Left lung (tissue), 10 donors: ENCODE results near the gene FAU. TPM values are rescaled to one million over a fixed set of nuclear protein-coding genes. Genes with fewer than 3 reads are reported as not detected.

Source experiments
- ATAC-seq: fragments of 200-7000 bp; cut with Tn5 transposase; one replicate; pipeline ENCODE4 v1.9.1; 2020; ENCODE audit warnings: moderate library complexity
- DNase-seq, 4 donors: peaks; one replicate each; pipeline ENCODE4 v3.0.0-alpha.2; 2013 to 2020
- H3K27ac ChIP-seq, 2 donors: fragments of 200-600 bp; sonication (generic) in 1 of 2; one replicate each; pipeline versions ENCODE4 v1.5.0 to v1.8.0; 2020 to 2021
- H3K27me3 ChIP-seq, 2 donors: fragments of 200-600 bp; sonication (generic) in 1 of 2; one replicate each; pipeline versions ENCODE4 v1.5.0 to v1.8.0; 2020 to 2021
- H3K36me3 ChIP-seq, 2 donors: fragments of 200-600 bp; sonication (generic) in 1 of 2; one replicate each; pipeline versions ENCODE4 v1.5.0 to v1.8.0; 2020 to 2021
- H3K4me1 ChIP-seq, 2 donors: fragments of 200-600 bp; one replicate each; pipeline ENCODE4 v1.8.0; 2021
- H3K4me3 ChIP-seq, 2 donors: fragments of 200-600 bp; sonication (generic) in 1 of 2; one replicate each; pipeline versions ENCODE4 v1.5.0 to v1.8.0; 2020 to 2021; ENCODE audit warnings: mild to moderate bottlenecking in 1 of 2
- H3K9me3 ChIP-seq, 2 donors: fragments of 200-600 bp; sonication (generic) in 1 of 2; one replicate each; pipeline versions ENCODE4 v1.5.0 to v1.8.0; 2020 to 2021
- intact Hi-C, 2 donors: fragments of 100-400 bp; cut with DNase I; formaldehyde crosslinking; loops; one replicate each; pipeline versions ENCODE4 v1.11.2 to v1.14.2; 2022
- polyA plus RNA-seq, 6 donors: library from polyadenylated mRNA; unstranded; fragments of 120-200 nt; gene quantifications; one replicate each; pipeline ENCODE4 v1.2.1, GENCODE V29; 2013; ENCODE audit not compliant: insufficient read length in 6 of 6
- total RNA-seq, 2 donors: library from RNA; stranded (reverse); fragmentation: NEBNext Ultra II Directional; extraction: Animal tissue kit (Norgen Biotek cat#: 25700); gene quantifications; one replicate each; pipeline ENCODE4 v1.2.1, GENCODE V29; 2021
- TF ChIP-seq, protein P1 (sequence below), 2 donors: fragments of 200-600 bp; sonication (generic) in 1 of 2; IDR thresholded peaks; one replicate each; pipeline versions ENCODE4 v1.5.0 to v1.8.0; 2021; ENCODE audit warnings: antibody characterized with exemption in 2 of 2
- donor health status: DM: no; HTN: yes; CAD: no.
- donor health status: DM: no; HTN: no; CAD: no.

FAU gene
- total and polyA plus RNA-seq, 8 donors, result 621 to 1,036 (median 818) TPM

DNA sequence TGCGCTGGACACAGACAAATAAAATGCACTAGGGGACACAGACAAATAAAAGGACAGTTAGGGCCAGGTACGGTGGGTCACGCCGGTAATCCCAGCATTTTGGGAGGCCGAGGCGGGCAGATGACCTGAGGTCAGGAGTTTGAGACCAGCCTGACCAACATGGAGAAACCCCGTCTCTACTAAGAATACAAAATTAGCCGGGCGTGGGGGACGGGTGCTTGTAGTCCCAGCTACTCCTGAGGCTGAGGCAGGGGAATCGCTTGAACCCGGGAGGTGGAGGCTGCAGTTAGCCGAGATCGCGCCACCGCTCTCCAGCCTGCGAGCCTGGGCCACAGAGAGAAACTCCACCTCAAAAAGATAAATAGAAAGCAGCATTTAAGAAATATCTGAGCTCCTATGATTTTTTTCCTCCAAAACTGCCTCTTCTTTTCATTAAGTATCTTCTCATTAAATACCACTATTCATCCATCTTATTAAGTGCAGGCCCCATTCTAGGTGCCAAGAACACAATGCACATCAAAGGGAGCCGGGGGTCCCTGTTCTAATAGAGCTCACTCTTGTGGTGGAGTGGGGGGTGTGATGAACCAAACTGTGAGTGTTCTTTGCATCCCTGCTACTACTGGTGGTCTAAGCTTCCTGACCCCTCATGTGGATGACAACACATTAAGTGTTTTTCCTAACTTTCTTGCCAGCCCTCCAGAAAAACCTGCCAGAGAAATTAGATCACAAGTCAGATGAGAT is 3.7 kb downstream of the FAU start:
- Histone ChIP-seq H3K9me3 (no peaks in the 10 kb centered on the region), H3K27ac (peak overlapping the region in 1 of 2 donors; percentile 93), H3K4me1 (peaks cover 16 to 63% of the 10 kb centered on the region in 2 donors), H3K27me3 (peaks cover 0 to 4% of the 10 kb centered on the region in 2 donors), H3K36me3 (peaks cover 0 to 45% of the 10 kb centered on the region in 2 donors), H3K4me3 (peak overlapping the region in 1 of 2 donors; percentile 90)
- intact Hi-C loops, result no loop called here
- TF ChIP-seq, protein P1, sequence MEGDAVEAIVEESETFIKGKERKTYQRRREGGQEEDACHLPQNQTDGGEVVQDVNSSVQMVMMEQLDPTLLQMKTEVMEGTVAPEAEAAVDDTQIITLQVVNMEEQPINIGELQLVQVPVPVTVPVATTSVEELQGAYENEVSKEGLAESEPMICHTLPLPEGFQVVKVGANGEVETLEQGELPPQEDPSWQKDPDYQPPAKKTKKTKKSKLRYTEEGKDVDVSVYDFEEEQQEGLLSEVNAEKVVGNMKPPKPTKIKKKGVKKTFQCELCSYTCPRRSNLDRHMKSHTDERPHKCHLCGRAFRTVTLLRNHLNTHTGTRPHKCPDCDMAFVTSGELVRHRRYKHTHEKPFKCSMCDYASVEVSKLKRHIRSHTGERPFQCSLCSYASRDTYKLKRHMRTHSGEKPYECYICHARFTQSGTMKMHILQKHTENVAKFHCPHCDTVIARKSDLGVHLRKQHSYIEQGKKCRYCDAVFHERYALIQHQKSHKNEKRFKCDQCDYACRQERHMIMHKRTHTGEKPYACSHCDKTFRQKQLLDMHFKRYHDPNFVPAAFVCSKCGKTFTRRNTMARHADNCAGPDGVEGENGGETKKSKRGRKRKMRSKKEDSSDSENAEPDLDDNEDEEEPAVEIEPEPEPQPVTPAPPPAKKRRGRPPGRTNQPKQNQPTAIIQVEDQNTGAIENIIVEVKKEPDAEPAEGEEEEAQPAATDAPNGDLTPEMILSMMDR (IDR thresholded peaks at IDR 0.05), result peak; percentile 8 to 58
- DNase-seq, result peak in 1 of 4 donors; percentile 66
- no peak for ATAC-seq

DNA sequence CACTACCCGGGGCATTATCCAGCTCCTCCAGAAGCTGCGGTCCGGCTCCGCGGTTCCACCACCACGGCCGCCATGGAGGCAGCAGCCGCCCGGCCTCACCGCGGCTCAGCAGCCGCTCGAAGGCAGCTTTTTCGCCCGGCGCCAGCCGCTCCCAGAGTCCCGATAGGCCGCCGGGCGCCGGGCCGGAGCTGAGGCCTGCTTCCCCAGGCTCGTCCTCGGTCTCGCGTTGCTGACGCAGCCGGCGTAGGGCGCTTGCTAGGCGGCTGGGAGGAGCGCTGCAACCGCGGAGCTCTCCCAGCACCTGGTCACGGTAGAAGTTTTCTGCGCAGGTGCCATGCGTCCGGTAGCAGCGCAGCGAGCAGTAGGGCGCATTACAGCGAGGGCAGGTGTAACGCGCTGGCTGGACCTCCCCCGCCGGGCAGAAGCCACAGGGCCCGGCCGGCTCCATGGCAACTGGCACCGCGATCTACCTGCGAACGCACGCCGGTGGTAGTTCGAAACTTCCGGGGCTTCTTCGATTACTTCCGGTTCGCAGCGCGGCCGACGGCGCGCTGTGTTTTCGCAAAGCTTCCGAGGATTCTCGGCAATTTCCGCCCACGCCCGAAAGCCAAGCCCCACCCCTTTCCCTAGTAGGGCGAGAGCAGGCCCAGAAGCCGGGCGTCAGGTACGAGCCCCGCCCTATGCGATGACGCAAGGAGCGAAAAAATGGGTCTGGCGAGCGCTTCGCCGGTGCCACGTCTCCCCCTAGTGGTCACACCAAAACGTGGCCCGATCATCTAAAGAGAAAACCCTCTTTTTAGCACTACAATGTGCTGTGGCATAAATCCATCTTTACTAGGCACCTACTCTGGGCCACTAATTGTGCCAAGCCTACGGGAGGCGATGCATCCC is 4.5 kb downstream of the FAU start, which contains the start of gene ZNHIT2:
Gene ZNHIT2, minus strand, starts transcription at position 496 of the 891 bp plus-strand sequence. Its CDS starts 48 bp downstream, at position 448.
- Histone ChIP-seq H3K4me1 (peaks cover 24 to 63% of the 10 kb centered on the region in 2 donors), H3K27me3 (peaks cover 0 to 13% of the 10 kb centered on the region in 2 donors), H3K27ac (peak within 1 kb of the TSS; percentile 81 to 93), H3K36me3 (peaks cover 0 to 45% of the 10 kb centered on the region in 2 donors), H3K9me3 (no peaks in the 10 kb centered on the region), H3K4me3 (peak within 1 kb of the TSS; percentile 90 to 92)
- intact Hi-C loops, result no loop called here
- ATAC-seq, result peak; percentile 85
- TF ChIP-seq, protein P1 (IDR thresholded peaks at IDR 0.05), result peak; percentile 83 to 94
- DNase-seq, result peak; percentile 98 to 100 (median 99)

DNA sequence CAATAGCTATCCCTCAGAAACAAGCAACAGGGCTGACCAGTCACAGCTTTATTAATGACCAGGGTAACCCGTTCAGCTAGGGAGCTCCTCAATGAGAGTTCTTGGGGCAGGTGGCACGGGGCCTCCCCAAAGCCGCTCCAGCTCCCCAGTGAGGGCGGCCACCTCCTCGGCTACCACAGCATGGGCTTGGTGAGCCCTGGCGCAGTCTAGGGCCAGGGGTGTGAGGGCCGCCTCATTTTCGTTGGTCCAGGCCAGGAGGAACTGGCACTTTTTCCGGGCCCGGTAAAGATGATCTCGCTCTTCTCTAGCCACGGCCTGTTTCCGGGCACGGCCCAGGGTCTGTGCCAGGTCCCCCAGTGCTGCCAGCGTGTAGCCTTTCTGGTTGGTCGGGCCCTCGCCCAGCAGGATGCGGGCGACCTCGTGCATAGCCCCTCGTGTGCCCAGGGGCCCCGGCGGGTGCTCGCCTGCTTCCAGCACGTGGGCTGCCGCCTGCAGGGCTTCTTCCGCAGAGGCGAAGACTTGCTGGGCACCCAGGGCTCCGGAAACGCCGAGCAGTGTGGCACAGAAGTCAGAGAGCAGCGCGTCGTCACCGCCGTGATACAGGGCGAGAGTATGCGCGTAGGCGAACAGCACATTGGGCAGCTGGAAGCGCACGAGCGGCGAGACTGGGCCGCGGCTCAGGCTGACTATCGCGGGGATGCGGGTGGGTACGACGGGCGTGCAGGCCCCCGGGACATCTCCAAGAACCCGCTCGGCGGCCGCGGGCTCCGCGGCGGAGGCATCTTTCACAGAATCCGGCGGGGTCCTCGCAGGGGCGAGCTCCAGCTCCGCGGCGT is 5.3 kb downstream of the FAU start:
- Histone ChIP-seq H3K27me3 (peaks cover 0 to 15% of the 10 kb centered on the region in 2 donors), H3K27ac (peak overlapping the region; percentile 81 to 93), H3K4me1 (peaks cover 27 to 70% of the 10 kb centered on the region in 2 donors), H3K9me3 (no peaks in the 10 kb centered on the region), H3K4me3 (peak overlapping the region; percentile 90 to 92), H3K36me3 (peaks cover 0 to 45% of the 10 kb centered on the region in 2 donors)
- TF ChIP-seq, protein P1 (IDR thresholded peaks at IDR 0.05), result no peak
- intact Hi-C loops, result no loop called here
- peak; percentile 11 for ATAC-seq
- DNase-seq, result peak in 1 of 4 donors; percentile 85

DNA sequence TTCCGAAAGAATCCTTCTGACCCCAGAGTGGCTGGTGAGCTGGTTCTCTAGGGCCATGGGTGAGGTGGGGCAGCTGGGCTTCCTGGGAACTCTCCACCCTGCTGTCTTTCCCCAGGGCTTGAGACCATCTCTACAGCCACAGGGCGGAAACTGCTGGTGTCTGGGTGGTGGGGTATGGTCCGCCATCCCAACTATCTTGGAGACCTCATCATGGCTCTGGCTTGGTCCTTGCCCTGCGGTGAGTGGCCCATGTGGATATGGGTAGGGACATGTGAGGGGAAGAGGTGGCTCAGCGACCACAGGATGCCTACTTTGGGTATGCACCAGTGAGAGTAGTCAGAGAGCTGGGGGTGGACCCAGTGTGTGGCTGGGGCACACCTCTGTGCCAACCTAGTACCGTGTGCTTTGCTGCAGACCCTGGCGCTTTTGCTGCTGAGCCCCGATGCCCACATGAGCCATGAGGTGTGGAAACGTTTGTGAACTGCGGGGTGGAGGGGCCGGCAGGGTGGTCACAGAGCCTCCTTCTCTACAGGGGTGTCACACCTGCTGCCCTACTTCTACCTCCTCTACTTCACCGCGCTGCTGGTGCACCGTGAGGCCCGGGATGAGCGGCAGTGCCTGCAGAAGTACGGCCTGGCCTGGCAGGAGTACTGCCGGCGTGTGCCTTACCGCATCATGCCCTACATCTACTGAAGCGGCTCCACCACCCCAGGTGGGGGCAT is 6.4 kb downstream of the FAU start:
- TF ChIP-seq, protein P1 (IDR thresholded peaks at IDR 0.05), result no peak
- H3K9me3 ChIP-seq, result no peaks in the 10 kb centered on the region
- H3K27me3 ChIP-seq, result peaks cover 0 to 15% of the 10 kb centered on the region in 2 donors
- H3K4me1 ChIP-seq, result peaks cover 23 to 70% of the 10 kb centered on the region in 2 donors
- no peak overlapping the region for H3K27ac ChIP-seq
- no peak for DNase-seq
- peak overlapping the region in 1 of 2 donors; percentile 90 for H3K4me3 ChIP-seq
- intact Hi-C loops, result no loop called here
- H3K36me3 ChIP-seq, result peaks cover 0 to 38% of the 10 kb centered on the region in 2 donors
- ATAC-seq, result no peak
